Activated CD4-positive, CD25-positive, alpha-beta regulatory T cell treated with anti-CD3 and anti-CD28 coated beads, Interleukin-2, amount 50 U/mL, for 24 hours (primary cell): Measurements from ENCODE around the gene R3HDM2.

Experiments
- ATAC-seq, 2 donors: fragments of 150-1000 bp; cut with Tn5 transposase; one replicate each; pipeline ENCODE4 v1.10.0; 2021; ENCODE audit warnings: mild to moderate bottlenecking in 1 of 2, moderate library complexity in 1 of 2

Gene R3HDM2

GRCh38 chr12:57224973-57225679, 205.7 kb downstream of the R3HDM2 start:
- ATAC-seq: peak; percentile 55 to 57

GRCh38 chr12:57224278-57224972, 206.4 kb downstream of the R3HDM2 start:
- no peak for ATAC-seq

- peak in 1 of 2 donors; percentile 11 for ATAC-seq
These were observed 207.4 kb downstream of the R3HDM2 start for GRCh38 chr12:57223191-57224165.

- no peak for ATAC-seq
These were observed 208.3 kb downstream of the R3HDM2 start for GRCh38 chr12:57222286-57223190.

GRCh38 chr12:57221169-57221917, 209.5 kb downstream of the R3HDM2 start:
- ATAC-seq: no peak

GRCh38 chr12:57220770-57221168, 210.1 kb downstream of the R3HDM2 start:
- ATAC-seq: no peak

- ATAC-seq: no peak
These were observed 210.7 kb downstream of the R3HDM2 start for GRCh38 chr12:57219993-57220754.

GRCh38 chr12:57219205-57219992, 211.4 kb downstream of the R3HDM2 start:
- no peak for ATAC-seq

GRCh38 chr12:57218030-57218853, 212.6 kb downstream of the R3HDM2 start:
- ATAC-seq: no peak

GRCh38 chr12:57216921-57217879, 213.6 kb downstream of the R3HDM2 start:
- no peak for ATAC-seq

GRCh38 chr12:57216014-57216911, 214.6 kb downstream of the R3HDM2 start, which contains the start of gene NXPH4:
NXPH4 (plus strand) TSS chr12:57216794; CDS start chr12:57216970, 176 bp downstream.
- ATAC-seq: peak; percentile 10 to 14

- ATAC-seq: peak; percentile 47 to 56
These were observed 215.2 kb downstream of the R3HDM2 start for GRCh38 chr12:57215668-57216013.

GRCh38 chr12:57215065-57215464, 215.8 kb downstream of the R3HDM2 start:
- ATAC-seq: no peak

GRCh38 chr12:57214398-57214781, 216.5 kb downstream of the R3HDM2 start:
- peak; percentile 51 to 53 for ATAC-seq

GRCh38 chr12:57213763-57214397, 217.0 kb downstream of the R3HDM2 start:
- ATAC-seq: no peak
